Naive B cell (primary cell): ENCODE data around the gene IGF2R. TPM values are rescaled to one million over a fixed set of nuclear protein-coding genes. Genes with fewer than 3 reads are reported as not detected.
"Not testable (repeated sequence)": the region's sequence is repeated elsewhere in the genome, so short reads cannot be mapped to it uniquely, and the experiment has no call there.

Source experiments
- ATAC-seq, 2 donors: fragments of 150-1000 bp; cut with Tn5 transposase; 2 replicates each; pipeline ENCODE4 v1.10.0; 2021; ENCODE audit warnings: low read depth in 2 of 2, mild to moderate bottlenecking in 2 of 2, moderate library complexity in 2 of 2
- DNase-seq: peaks from one replicate; pipeline ENCODE4 v3.0.0; 2022
- H3K27ac Mint-ChIP-seq, 6 donors: one replicate each; pipeline ENCODE4 v1.8.0; 2020 to 2022; ENCODE audit warnings: mild to moderate bottlenecking in 6 of 6, mixed read lengths in 6 of 6, moderate library complexity in 5 of 6, inconsistent platforms in 2 of 6
- H3K27me3 Mint-ChIP-seq, 3 donors: one replicate each; pipeline ENCODE4 v1.8.0; 2021 to 2022; ENCODE audit warnings: mixed read lengths in 3 of 3, mild to moderate bottlenecking in 1 of 3
- H3K36me3 Mint-ChIP-seq, 2 donors: one replicate each; pipeline ENCODE4 v1.8.0; 2020 to 2022; ENCODE audit warnings: mixed read lengths in 2 of 2, inconsistent platforms in 1 of 2, mild to moderate bottlenecking in 1 of 2
- H3K4me1 Mint-ChIP-seq, 3 donors: one replicate each; pipeline ENCODE4 v1.8.0; 2020 to 2022; ENCODE audit warnings: mixed read lengths in 3 of 3, inconsistent platforms in 1 of 3, mild to moderate bottlenecking in 1 of 3, moderate library complexity in 1 of 3
- H3K4me3 Mint-ChIP-seq, 8 donors: one replicate each; pipeline ENCODE4 v1.8.0; 2020 to 2022; ENCODE audit warnings: mild to moderate bottlenecking in 8 of 8, mixed read lengths in 8 of 8, moderate library complexity in 8 of 8, inconsistent platforms in 2 of 8
- H3K9me3 Mint-ChIP-seq, 7 donors: one replicate each; pipeline ENCODE4 v1.8.0; 2020 to 2022; ENCODE audit warnings: mixed read lengths in 7 of 7, mild to moderate bottlenecking in 5 of 7, inconsistent platforms in 2 of 7, moderate library complexity in 1 of 7
- polyA plus RNA-seq, 6 donors: library from polyadenylated mRNA; unstranded; fragments of 300-500 nt; fragmentation: Illumina TruSeq; gene quantifications; one replicate each; pipeline ENCODE4 v1.2.3, GENCODE V29; 2021; ENCODE audit warnings: low read depth in 6 of 6

The IGF2R gene
- polyA plus RNA-seq, 6 donors from 2014 or later: 2.3 to 12.1 (median 7.0) TPM

DNA sequence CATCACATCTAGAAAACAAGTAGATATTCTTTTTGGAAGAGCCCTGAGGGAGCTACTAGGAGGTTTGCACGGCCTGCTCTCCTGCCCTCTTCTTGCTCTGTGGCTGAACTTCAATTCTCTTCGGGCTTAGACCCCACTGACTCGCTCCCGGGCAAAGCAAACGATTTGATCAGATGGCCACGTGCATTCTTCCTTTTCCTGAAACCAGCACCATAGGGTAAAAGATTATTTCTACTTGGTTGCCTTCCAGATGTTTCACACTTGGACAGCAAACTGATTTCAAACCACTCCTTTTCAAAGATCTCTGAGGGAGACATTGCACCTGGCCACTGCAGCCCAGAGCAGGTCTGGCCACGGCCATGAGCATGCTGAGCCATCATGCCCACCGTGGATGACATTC lies 152.7 kb downstream of the IGF2R start, which contains the start of gene SLC22A1:
TSS of gene SLC22A1 (plus strand) at position 258 of the 400 bp plus-strand sequence. CDS start at position 379, 121 bp downstream.
- H3K4me3 Mint-ChIP-seq: peak within 1 kb of the TSS in 2 of 8 donors; percentile 40 to 63
- H3K27ac Mint-ChIP-seq: peak within 1 kb of the TSS in 1 of 6 donors; percentile 36
- no peak for ATAC-seq

DNA sequence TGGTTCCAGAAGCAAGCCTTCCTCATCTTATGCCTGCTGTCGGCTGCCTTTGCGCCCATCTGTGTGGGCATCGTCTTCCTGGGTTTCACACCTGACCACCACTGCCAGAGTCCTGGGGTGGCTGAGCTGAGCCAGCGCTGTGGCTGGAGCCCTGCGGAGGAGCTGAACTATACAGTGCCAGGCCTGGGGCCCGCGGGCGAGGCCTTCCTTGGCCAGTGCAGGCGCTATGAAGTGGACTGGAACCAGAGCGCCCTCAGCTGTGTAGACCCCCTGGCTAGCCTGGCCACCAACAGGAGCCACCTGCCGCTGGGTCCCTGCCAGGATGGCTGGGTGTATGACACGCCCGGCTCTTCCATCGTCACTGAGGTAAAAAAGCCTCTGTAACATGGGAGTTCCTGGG lies 153.1 kb downstream of the IGF2R start:
- DNase-seq (no peak), ATAC-seq (no peak)
- Mint-ChIP-seq H3K36me3 (peaks cover 10 to 13% of the 10 kb centered on the region in 2 donors), H3K9me3 (peaks cover 0 to 5% (median 3%) of the 10 kb centered on the region in 7 donors), H3K4me1 (no peaks in the 10 kb centered on the region), H3K4me3 (peak overlapping the region in 2 of 8 donors; percentile 40 to 63), H3K27me3 (no peaks in the 10 kb centered on the region), H3K27ac (no peak overlapping the region)

More for the DNA sequence above, 152.7 kb downstream of the IGF2R start, which contains the start of gene SLC22A1:
- H3K36me3 Mint-ChIP-seq: peaks cover 10 to 13% of the 10 kb centered on the region in 2 donors
- no peaks in the 10 kb centered on the region for H3K4me1 Mint-ChIP-seq
- peaks cover 0 to 5% (median 3%) of the 10 kb centered on the region in 7 donors for H3K9me3 Mint-ChIP-seq
- no peaks in the 10 kb centered on the region for H3K27me3 Mint-ChIP-seq
- no peak for DNase-seq

DNA sequence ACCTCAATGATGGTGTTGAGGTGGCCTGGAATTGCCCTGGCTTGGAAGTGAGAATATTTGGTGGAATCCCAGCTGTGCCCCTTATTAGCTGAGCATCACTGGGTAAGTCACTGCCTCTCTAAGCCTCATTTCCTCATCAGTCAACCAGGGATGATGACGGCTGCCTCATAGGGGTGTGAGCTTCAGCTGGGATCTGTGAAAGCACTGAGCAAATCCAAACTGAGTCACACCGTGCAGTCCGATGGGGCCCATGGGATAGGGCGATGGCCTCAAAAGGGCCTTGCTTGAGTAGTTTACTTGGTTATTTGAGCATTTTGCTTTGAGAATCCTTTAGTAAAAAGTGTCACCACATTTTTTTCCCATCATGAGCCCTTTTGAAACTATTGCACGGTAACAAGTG lies 153.9 kb downstream of the IGF2R start:
- peaks cover 4 to 12% of the 10 kb centered on the region in 2 donors for H3K36me3 Mint-ChIP-seq
- H3K27ac Mint-ChIP-seq: no peak overlapping the region
- H3K9me3 Mint-ChIP-seq: peaks cover 0 to 5% (median 2%) of the 10 kb centered on the region in 7 donors
- H3K27me3 Mint-ChIP-seq: no peaks in the 10 kb centered on the region
- DNase-seq (no peak), ATAC-seq (no peak)
- no peaks in the 10 kb centered on the region for H3K4me1 Mint-ChIP-seq
- H3K4me3 Mint-ChIP-seq: no peak overlapping the region

DNA sequence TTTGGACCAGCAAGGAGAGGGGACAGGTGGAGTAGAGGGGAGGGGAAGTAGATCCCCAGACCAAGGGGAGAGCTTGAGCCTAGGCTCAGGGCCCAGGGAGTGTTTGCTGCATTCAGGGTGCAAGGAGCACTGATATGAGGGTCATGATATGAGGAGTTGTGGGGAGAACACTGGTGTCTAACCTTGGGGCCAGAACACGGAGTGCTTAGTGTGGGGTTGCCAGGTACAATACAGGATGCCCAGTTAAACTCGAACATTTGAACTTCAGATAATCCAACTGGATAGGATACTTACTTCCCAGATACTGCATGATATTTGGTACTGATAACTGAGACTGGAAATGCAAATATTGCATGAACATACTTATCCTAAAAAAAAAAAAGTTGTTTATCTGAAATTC lies 155.1 kb downstream of the IGF2R start:
- no peaks in the 10 kb centered on the region for H3K27me3 Mint-ChIP-seq
- no peak for ATAC-seq
- DNase-seq: no peak
- H3K4me3 Mint-ChIP-seq: no peak overlapping the region
- H3K4me1 Mint-ChIP-seq: no peaks in the 10 kb centered on the region
- H3K9me3 Mint-ChIP-seq: no peaks in the 10 kb centered on the region
- H3K27ac Mint-ChIP-seq: no peak overlapping the region
- H3K36me3 Mint-ChIP-seq: peaks cover 0 to 7% of the 10 kb centered on the region in 2 donors

DNA sequence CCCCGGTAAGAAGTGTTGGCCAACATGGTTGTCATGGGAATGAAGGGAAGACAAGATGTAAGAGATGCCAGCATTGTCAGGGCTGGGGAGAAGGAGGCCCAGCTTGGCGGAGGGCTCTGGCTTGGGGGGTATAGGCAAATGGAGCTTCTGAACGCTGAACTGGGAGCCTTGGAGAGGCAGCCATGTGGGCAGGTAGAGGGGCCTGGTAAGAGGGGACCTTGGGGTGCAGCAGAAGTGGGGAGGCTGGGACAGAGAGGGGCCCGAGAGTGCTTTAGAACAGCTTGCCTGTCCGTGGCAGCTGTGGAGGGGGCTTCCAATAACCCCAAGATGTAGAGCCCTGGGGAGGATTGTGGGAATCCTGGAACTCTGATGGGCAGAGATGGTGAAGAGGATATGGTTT lies 155.7 kb downstream of the IGF2R start:
- no peak overlapping the region for H3K4me3 Mint-ChIP-seq
- no peak overlapping the region for H3K27ac Mint-ChIP-seq
- H3K4me1 Mint-ChIP-seq: peaks cover 0 to 5% (median 0%) of the 10 kb centered on the region in 3 donors

DNA sequence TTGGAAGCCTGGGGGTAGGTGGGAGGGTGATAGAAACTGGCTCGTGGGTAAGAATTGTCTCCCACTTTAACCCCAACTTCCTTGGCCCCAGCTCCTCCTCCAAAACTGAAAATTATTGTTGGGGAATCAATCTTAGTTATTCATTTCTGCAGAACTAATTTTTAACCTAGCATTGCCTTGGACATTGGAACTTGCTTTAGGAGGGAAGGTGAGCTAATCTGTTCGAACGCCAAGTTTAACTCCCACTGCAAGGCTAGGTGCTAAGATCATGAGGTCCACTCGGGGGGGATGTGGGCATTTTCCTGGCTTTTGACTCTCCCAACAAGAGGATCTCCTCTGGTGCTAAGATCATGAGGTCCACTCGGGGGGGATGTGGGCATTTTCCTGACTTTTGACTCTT lies 156.2 kb downstream of the IGF2R start:
- not testable (repeated sequence) for H3K27ac Mint-ChIP-seq, ATAC-seq, H3K4me1 Mint-ChIP-seq, H3K27me3 Mint-ChIP-seq, H3K9me3 Mint-ChIP-seq, H3K4me3 Mint-ChIP-seq, DNase-seq, H3K36me3 Mint-ChIP-seq

More for the DNA sequence above, 155.7 kb downstream of the IGF2R start:
- Mint-ChIP-seq H3K9me3 (no peaks in the 10 kb centered on the region), H3K36me3 (peaks cover 0 to 2% of the 10 kb centered on the region in 2 donors), H3K27me3 (no peaks in the 10 kb centered on the region)
- DNase-seq (no peak), ATAC-seq (no peak)

DNA sequence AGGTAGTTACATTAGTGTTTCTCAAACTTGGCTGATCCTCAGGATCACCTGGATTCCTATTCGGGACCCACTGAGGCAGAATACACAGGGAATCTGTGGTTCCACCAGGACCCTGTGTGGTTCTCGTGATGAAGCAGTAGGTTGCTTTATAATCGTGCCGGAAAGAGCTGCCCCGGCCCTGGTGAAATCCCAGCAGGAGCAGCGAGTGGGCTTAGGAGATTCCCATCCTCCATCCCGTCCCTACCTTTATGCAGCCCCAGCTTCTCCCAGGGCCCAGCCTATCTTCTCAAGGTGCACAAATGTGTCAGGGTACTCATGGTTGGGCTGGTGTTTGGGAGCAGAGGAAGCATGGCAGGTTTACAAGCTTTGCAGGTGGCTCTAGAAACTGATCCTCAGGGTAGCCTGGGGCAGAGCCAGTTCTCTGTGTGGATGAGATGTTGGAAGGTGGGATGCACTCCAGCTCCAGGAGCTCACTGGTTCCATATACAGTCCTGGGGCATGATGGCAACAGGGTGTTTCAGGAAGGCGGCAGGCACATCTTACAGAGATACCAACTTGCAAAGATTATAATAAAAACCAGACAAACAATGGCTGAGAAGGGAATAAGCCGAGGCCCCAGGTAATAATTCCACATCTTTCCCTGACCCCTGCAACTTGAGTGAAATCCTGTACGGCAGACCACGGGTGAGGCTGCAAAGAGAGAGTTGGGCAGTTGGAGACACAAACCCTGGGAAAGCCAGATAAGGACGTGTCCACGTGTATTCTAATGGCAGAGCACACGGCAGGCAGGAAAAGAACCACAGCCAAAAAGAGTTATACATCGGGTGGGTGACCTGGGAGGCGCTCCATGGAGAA lies 158.6 kb downstream of the IGF2R start:
- H3K27me3 Mint-ChIP-seq: no peaks in the 10 kb centered on the region
- no peaks in the 10 kb centered on the region for H3K36me3 Mint-ChIP-seq
- no peaks in the 10 kb centered on the region for H3K9me3 Mint-ChIP-seq
- no peak overlapping the region for H3K27ac Mint-ChIP-seq
- H3K4me1 Mint-ChIP-seq: peaks cover 0 to 6% (median 0%) of the 10 kb centered on the region in 3 donors
- ATAC-seq (no peak), DNase-seq (no peak)
- H3K4me3 Mint-ChIP-seq: peak overlapping the region in 1 of 8 donors; percentile 32

DNA sequence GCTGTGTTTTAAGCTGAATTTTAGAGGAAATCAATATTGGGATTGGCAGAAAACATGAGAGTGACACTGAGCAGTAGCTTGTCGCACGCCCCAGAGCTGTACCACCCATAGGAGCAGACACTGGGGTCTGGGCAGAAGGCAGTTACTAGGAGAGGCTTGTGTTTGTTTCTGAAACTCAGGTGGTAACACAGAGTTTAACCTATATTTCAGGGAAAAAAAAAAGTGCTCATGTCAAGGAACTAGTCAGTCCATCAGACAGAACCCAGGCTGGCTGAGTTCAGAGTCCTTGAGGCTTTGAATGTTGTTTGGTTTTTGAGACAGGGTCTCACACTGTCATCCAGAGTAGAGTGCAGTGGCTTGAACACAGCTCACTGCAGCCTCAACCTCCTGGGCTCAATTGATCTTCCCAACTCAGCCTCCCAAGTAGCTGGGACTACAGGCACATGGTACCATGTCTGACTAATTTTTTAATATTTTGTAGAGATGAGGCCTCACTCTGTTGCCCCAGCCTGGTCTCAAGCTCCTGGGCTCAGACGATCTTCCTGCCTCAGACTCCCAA lies 159.3 kb downstream of the IGF2R start:
- ATAC-seq (no peak), DNase-seq (no peak)
- H3K36me3 Mint-ChIP-seq: no peaks in the 10 kb centered on the region
- H3K27ac Mint-ChIP-seq: no peak overlapping the region
- H3K4me3 Mint-ChIP-seq: no peak overlapping the region
- no peaks in the 10 kb centered on the region for H3K9me3 Mint-ChIP-seq
- peaks cover 0 to 6% (median 0%) of the 10 kb centered on the region in 3 donors for H3K4me1 Mint-ChIP-seq
- no peaks in the 10 kb centered on the region for H3K27me3 Mint-ChIP-seq

DNA sequence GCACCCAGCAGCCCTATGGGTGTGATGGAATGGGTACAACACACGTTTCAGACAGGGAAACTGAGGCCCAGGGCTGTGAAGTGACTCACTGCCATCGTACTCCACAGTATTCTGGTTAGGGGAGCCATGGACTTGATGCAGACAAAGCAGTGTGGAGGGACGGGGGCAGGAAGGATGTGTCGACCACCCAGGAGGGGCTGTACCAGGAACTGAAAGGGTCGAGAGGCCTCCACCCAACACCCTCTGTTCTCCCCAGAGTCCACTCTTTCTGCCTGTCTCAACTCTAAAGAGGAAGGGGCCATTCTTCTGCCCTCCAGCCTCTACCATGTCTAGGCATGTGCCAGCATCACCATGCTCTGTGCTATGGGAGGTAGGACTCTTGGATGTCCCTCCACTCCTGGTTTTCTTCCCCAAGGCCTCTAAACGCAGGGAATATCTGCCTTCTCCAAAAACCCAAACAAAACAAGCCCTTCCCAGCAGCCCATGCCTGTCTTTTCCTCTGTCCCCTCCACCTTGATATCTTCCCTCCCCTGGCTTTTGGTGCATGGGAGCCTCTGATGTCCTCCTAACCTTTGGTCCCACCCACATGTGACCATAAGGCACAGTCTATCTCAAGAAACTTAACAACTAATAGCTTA lies 160.1 kb downstream of the IGF2R start:
- Mint-ChIP-seq H3K27ac (no peak overlapping the region), H3K36me3 (no peaks in the 10 kb centered on the region), H3K4me1 (peaks cover 0 to 6% (median 0%) of the 10 kb centered on the region in 3 donors), H3K9me3 (no peaks in the 10 kb centered on the region), H3K27me3 (no peaks in the 10 kb centered on the region), H3K4me3 (no peak overlapping the region)
- no peak for DNase-seq
- ATAC-seq: no peak

DNA sequence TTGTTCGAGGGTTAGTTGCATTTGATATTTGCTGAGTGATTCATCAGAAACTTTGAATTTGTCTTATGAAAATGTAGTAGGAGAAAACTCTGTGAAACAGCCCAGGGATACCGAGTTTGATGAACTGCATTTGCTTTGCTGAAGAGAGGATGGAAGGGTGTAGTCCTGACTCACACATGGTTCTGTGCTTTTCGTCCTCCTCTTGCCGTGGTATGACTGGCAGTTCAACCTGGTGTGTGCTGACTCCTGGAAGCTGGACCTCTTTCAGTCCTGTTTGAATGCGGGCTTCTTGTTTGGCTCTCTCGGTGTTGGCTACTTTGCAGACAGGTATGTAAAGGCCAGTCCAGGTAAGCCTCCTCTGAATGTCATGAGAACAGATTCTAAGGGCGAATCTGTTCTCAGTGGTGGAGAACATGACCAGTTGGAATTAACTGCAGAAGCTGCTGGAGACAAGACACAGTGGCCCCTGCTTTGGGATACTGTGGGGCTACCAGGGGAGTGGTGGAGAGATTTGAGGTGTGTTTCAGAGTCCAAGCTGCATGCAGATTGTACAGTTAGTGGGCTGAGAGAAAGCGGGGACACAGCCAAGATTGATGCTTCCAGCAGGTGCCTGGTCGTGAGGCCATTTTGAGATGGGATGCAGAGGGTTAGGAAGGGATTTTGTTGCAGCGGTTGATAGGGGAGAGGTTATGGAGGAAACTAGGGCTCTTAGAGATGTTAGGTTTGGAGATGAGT lies 161.2 kb downstream of the IGF2R start:
- ATAC-seq: no peak
- Mint-ChIP-seq H3K4me1 (peaks cover 0 to 6% (median 0%) of the 10 kb centered on the region in 3 donors), H3K36me3 (no peaks in the 10 kb centered on the region), H3K27ac (peak overlapping the region in 1 of 6 donors; percentile 2), H3K4me3 (no peak overlapping the region), H3K27me3 (peaks cover 0 to under 1% (median 0%) of the 10 kb centered on the region in 3 donors), H3K9me3 (no peaks in the 10 kb centered on the region)
- DNase-seq: no peak

DNA sequence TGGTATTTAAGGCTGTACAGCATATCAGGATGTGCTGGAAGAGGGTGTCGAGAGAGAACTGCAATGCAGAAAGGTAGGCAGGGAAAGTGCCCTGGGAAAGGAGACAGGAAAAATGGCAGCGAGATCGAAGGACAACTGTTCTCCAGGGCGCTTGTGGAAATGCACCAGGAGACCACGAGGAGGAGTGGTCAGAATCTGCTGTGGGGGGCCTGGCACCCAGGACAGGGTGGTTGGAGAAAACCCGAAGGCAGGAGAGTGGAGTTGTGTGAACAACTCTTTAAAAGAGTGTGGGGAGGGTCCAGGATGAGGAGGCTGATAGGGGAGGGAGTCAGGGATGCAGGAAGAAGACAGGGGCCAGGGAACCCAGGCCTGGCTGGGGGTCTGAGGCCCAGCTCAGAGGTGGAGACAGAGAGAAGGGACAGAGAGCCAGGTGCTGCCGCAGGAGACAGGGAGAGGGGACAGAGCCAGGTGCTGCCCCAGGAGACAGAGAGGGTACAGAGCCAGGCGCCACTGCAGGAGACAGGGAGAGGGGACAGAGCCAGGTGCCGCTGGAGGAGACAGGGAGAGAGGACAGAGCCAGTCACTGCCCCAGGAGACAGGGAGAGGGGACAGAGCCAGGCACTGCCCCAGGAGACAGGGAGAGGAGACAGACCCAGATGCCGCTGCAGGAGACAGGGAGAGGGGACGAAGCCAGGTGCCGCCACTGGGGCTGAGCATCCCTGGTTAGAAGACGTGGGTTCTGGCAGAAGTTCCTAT lies 162.0 kb downstream of the IGF2R start:
- peaks cover 0 to 6% (median 0%) of the 10 kb centered on the region in 3 donors for H3K27me3 Mint-ChIP-seq
- H3K36me3 Mint-ChIP-seq: no peaks in the 10 kb centered on the region
- DNase-seq (no peak), ATAC-seq (no peak)
- peaks cover 0 to 6% (median 0%) of the 10 kb centered on the region in 3 donors for H3K4me1 Mint-ChIP-seq
- H3K27ac Mint-ChIP-seq: peak overlapping the region in 3 of 6 donors; percentile 4 to 74 (median 21)
- H3K9me3 Mint-ChIP-seq: no peaks in the 10 kb centered on the region
- no peak overlapping the region for H3K4me3 Mint-ChIP-seq

DNA sequence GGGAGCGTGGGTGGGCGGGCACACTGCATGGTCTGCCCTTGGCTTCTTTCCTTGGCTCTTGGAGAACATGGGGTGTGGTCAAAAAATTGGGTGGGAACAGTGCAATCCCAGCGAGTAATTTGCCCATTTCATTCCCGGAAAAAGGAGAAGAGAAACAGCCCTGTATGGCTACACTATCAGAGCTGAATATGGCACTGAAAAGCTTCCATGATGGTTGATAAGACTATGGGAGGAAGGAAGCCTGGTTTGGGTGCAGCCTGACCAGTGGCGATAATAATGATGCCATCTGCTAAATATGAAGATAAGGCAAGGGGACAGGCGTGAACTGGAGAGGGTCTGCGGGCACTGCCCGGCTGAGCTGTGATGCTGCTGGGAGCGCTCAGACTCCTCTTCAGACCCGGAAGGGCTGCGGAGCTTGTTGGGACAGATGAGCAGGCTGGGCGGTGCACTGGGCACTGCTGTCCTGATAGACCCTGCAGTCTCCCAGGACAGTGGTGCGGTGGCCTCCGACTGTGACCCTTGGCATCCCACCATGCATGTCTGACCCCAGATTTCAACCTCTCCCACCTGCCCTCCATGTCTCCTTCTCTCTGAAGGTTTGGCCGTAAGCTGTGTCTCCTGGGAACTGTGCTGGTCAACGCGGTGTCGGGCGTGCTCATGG lies 162.9 kb downstream of the IGF2R start:
- DNase-seq (no peak), ATAC-seq (no peak)
- no peaks in the 10 kb centered on the region for H3K9me3 Mint-ChIP-seq
- peaks cover 0 to 6% (median 0%) of the 10 kb centered on the region in 3 donors for H3K4me1 Mint-ChIP-seq
- H3K27me3 Mint-ChIP-seq: peaks cover 0 to 6% (median 0%) of the 10 kb centered on the region in 3 donors
- H3K27ac Mint-ChIP-seq: no peak overlapping the region
- H3K4me3 Mint-ChIP-seq: no peak overlapping the region
- H3K36me3 Mint-ChIP-seq: no peaks in the 10 kb centered on the region
